Right lobe of liver (tissue), 4 donors: ENCODE results near the gene DIAPH1.

Experiments
- POLR2A ChIP-seq: fragments of 450-650 bp; IDR thresholded peaks from one replicate; pipeline ENCODE4 v1.6.1; 2017; ENCODE audit warnings: antibody characterized with exemption, mild to moderate bottlenecking
- TF ChIP-seq, protein P1 (sequence below), 4 donors: fragments of 200-600 bp in 3 of 4; fragments of 450-650 bp in 1 of 4; IDR thresholded peaks; one replicate each; pipeline versions ENCODE4 v1.5.1 to v1.8.0; 2016 to 2022; ENCODE audit warnings: antibody characterized with exemption in 4 of 4, mild to moderate bottlenecking in 2 of 4
- donor health status: DM: no; HTN: no; CAD: no.
- donor health status: DM: no; HTN: no; CAD: no.
- donor health status: DM: no; HTN: yes; CAD: no.

DNA sequence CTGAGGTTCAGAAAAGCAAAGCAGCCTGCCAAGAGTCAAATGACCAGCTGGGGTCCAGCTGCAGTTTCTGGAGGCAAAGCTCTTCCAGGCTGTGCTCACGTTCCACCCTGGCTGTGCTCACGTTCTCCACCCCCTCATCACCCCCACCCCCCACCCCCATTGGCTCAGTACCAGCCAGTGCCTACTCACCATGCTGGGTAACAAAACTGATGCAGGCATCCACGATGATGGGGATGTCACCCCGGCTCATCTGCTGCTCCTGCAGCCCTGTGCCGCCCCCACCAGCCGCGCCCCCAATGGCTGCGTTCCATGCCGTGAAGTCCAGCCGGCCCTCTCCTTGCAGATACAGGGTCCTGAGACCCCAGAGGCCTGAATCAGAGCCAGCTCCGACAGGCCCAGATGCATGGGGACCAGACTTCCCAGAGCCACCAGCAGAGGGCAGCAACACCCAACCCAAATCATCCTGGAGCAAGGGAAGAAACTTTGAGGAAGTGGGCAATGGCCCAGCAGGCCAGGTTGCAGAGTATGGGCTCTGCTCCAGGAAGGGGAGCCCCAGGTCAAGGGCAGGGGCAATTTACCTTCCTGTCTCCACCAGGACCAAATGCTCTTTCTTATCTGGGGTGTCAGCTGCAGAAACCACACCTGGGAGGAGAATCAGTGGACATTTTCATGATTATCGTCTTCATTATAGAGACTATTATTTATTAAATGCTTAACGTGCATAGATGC lies 46.1 kb upstream of the DIAPH1 start:
- no peak for TF ChIP-seq POLR2A
- TF ChIP-seq, protein P1, sequence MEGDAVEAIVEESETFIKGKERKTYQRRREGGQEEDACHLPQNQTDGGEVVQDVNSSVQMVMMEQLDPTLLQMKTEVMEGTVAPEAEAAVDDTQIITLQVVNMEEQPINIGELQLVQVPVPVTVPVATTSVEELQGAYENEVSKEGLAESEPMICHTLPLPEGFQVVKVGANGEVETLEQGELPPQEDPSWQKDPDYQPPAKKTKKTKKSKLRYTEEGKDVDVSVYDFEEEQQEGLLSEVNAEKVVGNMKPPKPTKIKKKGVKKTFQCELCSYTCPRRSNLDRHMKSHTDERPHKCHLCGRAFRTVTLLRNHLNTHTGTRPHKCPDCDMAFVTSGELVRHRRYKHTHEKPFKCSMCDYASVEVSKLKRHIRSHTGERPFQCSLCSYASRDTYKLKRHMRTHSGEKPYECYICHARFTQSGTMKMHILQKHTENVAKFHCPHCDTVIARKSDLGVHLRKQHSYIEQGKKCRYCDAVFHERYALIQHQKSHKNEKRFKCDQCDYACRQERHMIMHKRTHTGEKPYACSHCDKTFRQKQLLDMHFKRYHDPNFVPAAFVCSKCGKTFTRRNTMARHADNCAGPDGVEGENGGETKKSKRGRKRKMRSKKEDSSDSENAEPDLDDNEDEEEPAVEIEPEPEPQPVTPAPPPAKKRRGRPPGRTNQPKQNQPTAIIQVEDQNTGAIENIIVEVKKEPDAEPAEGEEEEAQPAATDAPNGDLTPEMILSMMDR (IDR thresholded peaks at IDR 0.05), result peak; percentile 76 to 93 (median 91)
